Erythroblast (primary cell): ENCODE measurements around the gene PLXNA2.

Experiments
- GATA1 ChIP-seq: IDR thresholded peaks from 2 replicates; pipeline ENCODE4 v1.6.1; 2011; ENCODE audit warnings: low read depth, mild to moderate bottlenecking, control low read depth, low read length, moderate library complexity
- POLR2A ChIP-seq: IDR thresholded peaks from 2 replicates; pipeline ENCODE4 v1.6.1; 2011; ENCODE audit warnings: mild to moderate bottlenecking, low read length

- TF ChIP-seq POLR2A (no peak), GATA1 (no peak)
Observed at GRCh38 chr1:208194944-208195343, 49.2 kb downstream of the PLXNA2 start.
